ENCODE results near the gene ZNF236. TPM values are rescaled to one million over a fixed set of nuclear protein-coding genes. Genes with fewer than 3 reads are reported as not detected.

The ZNF236 gene
- total and polyA plus RNA-seq, 2 donors (not counting 1 experiment from before 2014, with no cell fraction given), result 8.9 to 39.5 TPM

DNA sequence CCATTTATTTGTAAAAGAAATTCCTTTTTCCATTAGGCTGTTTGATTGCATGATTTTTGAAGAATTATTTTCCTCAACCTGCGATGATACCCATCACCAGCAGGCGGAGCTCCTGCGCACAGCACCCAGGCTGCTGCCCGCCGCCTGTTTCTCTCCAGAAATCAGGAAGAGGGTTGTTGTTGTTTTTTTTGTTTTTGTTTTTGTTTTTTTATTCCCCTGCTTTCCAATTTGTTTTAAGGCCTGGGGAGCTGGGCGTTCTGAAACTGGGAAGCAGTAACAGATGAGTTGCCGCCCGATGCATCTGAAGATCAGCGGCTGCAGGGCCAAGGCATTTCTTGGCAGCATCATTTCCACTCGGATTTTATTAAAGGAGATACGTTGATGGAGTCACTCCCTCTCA, 178.2 kb downstream of the ZNF236 start:
- Histone ChIP-seq H3K9me3 (ENCODE audit: control extremely low read depth in 1 of 3, control insufficient read depth in 2 of 3, insufficient read depth in 1 of 3, low read length in 2 of 3) (no peaks in the 10 kb centered on the region), H2AFZ (ENCODE audit: insufficient read depth, low read depth, low read length, poor library complexity, severe bottlenecking) (no peak overlapping the region), H4K20me1 (ENCODE audit: control insufficient read depth, insufficient read depth, low read length, poor library complexity, severe bottlenecking) (no peaks in the 10 kb centered on the region), H3K79me2 (ENCODE audit: control insufficient read depth, insufficient read depth, low read length) (no peaks in the 10 kb centered on the region), H3K4me2 (replicated peaks; ENCODE audit: low read depth, low read length, poor library complexity, severe bottlenecking) (peak overlapping the region; percentile 26), H3K36me3 (replicated peaks in 1 of 2; ENCODE audit: control extremely low read depth in 1 of 2, control insufficient read depth in 1 of 2, extremely low read depth in 1 of 2, insufficient read depth in 2 of 2, low read length in 1 of 2) (no peaks in the 10 kb centered on the region), H3K27me3 (replicated peaks in 1 of 4; ENCODE audit: control extremely low read depth in 1 of 4, control insufficient read depth in 3 of 4, insufficient read depth in 4 of 4, low read length in 3 of 4) (peaks cover 0 to 2% (median 0%) of the 10 kb centered on the region in 4 experiments), H3K27ac (ENCODE audit: low read length in 2 of 2) (no peak overlapping the region), H3K9ac (ENCODE audit: low read length) (no peak overlapping the region), H3K4me3 (ENCODE audit: control extremely low read depth in 1 of 5, extremely low read depth in 1 of 5, insufficient read depth in 1 of 5, low read depth in 2 of 5, low read length in 4 of 5) (no peak overlapping the region), H3K4me1 (ENCODE audit: control insufficient read depth in 2 of 2, insufficient read depth in 2 of 2, low read length in 2 of 2) (peaks cover 12 to 19% of the 10 kb centered on the region in 2 donors)
- ChIA-PET CTCF (interaction anchor here (0.7 to 7.6 kb wide), 53 partner anchors 9 to 471 kb away, joined by 3 to 167 read pairs (median 5); no protein-coding TSS in a partner anchor), POLR2A (no interaction called here)
- no peak overlapping the region for H3K4me3 Mint-ChIP-seq
- intact Hi-C loops (cut with micrococcal nuclease), result loop anchor here (1.0 kb wide), 4 partner anchors 55 to 133 kb away; no protein-coding TSS in a partner anchor
- peak overlapping the region; percentile 61 for H3K27ac Mint-ChIP-seq
- TF ChIP-seq, protein P1, sequence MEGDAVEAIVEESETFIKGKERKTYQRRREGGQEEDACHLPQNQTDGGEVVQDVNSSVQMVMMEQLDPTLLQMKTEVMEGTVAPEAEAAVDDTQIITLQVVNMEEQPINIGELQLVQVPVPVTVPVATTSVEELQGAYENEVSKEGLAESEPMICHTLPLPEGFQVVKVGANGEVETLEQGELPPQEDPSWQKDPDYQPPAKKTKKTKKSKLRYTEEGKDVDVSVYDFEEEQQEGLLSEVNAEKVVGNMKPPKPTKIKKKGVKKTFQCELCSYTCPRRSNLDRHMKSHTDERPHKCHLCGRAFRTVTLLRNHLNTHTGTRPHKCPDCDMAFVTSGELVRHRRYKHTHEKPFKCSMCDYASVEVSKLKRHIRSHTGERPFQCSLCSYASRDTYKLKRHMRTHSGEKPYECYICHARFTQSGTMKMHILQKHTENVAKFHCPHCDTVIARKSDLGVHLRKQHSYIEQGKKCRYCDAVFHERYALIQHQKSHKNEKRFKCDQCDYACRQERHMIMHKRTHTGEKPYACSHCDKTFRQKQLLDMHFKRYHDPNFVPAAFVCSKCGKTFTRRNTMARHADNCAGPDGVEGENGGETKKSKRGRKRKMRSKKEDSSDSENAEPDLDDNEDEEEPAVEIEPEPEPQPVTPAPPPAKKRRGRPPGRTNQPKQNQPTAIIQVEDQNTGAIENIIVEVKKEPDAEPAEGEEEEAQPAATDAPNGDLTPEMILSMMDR (IDR thresholded peaks at IDR 0.05), result peak; percentile 99
- no peak for TF ChIP-seq EZH2 (IDR thresholded peaks at IDR 0.05; ENCODE audit: borderline replicate concordance, insufficient read depth, low read depth, low read length, poor library complexity, severe bottlenecking)
- ATAC-seq (ENCODE audit: low read depth) (peak; percentile 57), DNase-seq (peak; percentile 70)
- 71% methylated on average over 4 of the region's 11 CpGs for WGBS (ENCODE audit: insufficient coverage)
- H3K27me3 Mint-ChIP-seq, result no peaks in the 10 kb centered on the region
- H3K9me3 Mint-ChIP-seq (ENCODE audit: insufficient read depth), result no peaks in the 10 kb centered on the region
- H3K4me1 Mint-ChIP-seq, result peaks cover 22% of the 10 kb centered on the region

DNA sequence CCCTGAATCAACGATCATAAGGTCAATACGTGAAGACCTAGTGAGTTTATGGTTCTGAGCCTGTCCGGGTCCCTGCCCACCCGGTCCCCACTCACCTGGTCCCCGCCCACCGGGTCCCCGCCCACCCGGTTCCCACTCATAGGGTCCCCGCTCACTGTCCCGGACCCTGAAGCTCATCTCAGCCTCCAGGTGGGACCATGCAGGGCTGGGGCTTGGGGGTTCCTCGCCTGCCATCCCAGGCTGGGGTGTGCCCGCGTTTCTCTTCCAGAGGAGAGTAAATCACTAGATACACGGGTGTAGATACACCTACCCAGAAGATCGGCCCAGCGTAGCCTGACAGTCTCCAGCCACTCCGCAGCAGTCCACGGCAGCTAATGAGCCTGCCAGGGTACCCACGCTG, 178.7 kb downstream of the ZNF236 start:
- H3K27me3 ChIP-seq (replicated peaks in 1 of 4; ENCODE audit: control extremely low read depth in 1 of 4, control insufficient read depth in 3 of 4, insufficient read depth in 4 of 4, low read length in 3 of 4), result peaks cover 0 to 2% (median 0%) of the 10 kb centered on the region in 4 experiments
- peaks cover 22% of the 10 kb centered on the region for H3K4me1 Mint-ChIP-seq
- 93% methylated on average over 19 of the region's 19 CpGs for WGBS (ENCODE audit: insufficient coverage)
- peak overlapping the region; percentile 37 for H3K27ac Mint-ChIP-seq
- H3K4me3 ChIP-seq (ENCODE audit: control extremely low read depth in 1 of 5, extremely low read depth in 1 of 5, insufficient read depth in 1 of 5, low read depth in 2 of 5, low read length in 4 of 5), result no peak overlapping the region
- no peak overlapping the region for H3K4me2 ChIP-seq (replicated peaks; ENCODE audit: low read depth, low read length, poor library complexity, severe bottlenecking)
- H3K9ac ChIP-seq (ENCODE audit: low read length), result no peak overlapping the region
- no peaks in the 10 kb centered on the region for H3K27me3 Mint-ChIP-seq
- H3K9me3 ChIP-seq (ENCODE audit: control extremely low read depth in 1 of 3, control insufficient read depth in 2 of 3, insufficient read depth in 1 of 3, low read length in 2 of 3), result no peaks in the 10 kb centered on the region
- H4K20me1 ChIP-seq (ENCODE audit: control insufficient read depth, insufficient read depth, low read length, poor library complexity, severe bottlenecking), result no peaks in the 10 kb centered on the region
- ChIA-PET POLR2A (interaction anchor here (0.6 kb wide), 1 partner anchor 310 kb away, joined by 4 read pairs; no protein-coding TSS in a partner anchor), CTCF (interaction anchor here (0.9 to 7.6 kb wide), 39 partner anchors 8 to 468 kb away, joined by 3 to 167 read pairs (median 7); no protein-coding TSS in a partner anchor)
- TF ChIP-seq EZH2 (IDR thresholded peaks at IDR 0.05; ENCODE audit: borderline replicate concordance, insufficient read depth, low read depth, low read length, poor library complexity, severe bottlenecking), result no peak
- TF ChIP-seq, protein P1 (IDR thresholded peaks at IDR 0.05), result no peak
- DNase-seq, result no peak
- no peaks in the 10 kb centered on the region for H3K9me3 Mint-ChIP-seq (ENCODE audit: insufficient read depth)
- no peak overlapping the region for H3K27ac ChIP-seq (ENCODE audit: low read length in 2 of 2)
- H3K4me3 Mint-ChIP-seq, result no peak overlapping the region
- no peak for ATAC-seq (ENCODE audit: low read depth)
- intact Hi-C loops (cut with micrococcal nuclease), result no loop called here
- H2AFZ ChIP-seq (ENCODE audit: insufficient read depth, low read depth, low read length, poor library complexity, severe bottlenecking), result no peak overlapping the region
- no peaks in the 10 kb centered on the region for H3K79me2 ChIP-seq (ENCODE audit: control insufficient read depth, insufficient read depth, low read length)
- H3K36me3 ChIP-seq (replicated peaks in 1 of 2; ENCODE audit: control extremely low read depth in 1 of 2, control insufficient read depth in 1 of 2, extremely low read depth in 1 of 2, insufficient read depth in 2 of 2, low read length in 1 of 2), result no peaks in the 10 kb centered on the region
- H3K4me1 ChIP-seq (ENCODE audit: control insufficient read depth in 2 of 2, insufficient read depth in 2 of 2, low read length in 2 of 2), result peaks cover 12 to 19% of the 10 kb centered on the region in 2 donors
